ENCODE data around the gene SEMA3A. TPM values are rescaled to one million over a fixed set of nuclear protein-coding genes. Genes with fewer than 3 reads are reported as not detected.

Gene SEMA3A
- total and polyA plus RNA-seq, 2 donors (not counting 1 experiment from before 2014, with no cell fraction given): 45.2 to 60.8 TPM

DNA sequence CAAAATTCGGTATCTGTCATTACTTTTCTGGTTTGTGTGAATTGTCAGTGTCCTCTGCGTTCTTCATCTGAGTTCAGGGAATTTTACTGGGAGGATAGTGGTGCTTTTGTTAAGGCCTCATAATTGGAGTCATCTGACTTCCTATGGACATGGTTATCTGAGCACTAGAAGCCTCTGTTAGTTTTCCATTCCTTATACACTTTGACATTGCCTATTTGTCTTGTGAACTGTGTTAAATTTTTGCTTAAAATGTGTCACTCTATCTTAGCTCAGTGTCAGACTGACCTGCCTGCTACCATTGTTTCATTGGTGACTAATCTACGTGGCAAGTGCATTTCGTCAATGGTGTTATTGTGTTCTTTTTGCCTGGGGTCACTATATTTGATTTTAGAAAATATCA lies 253.3 kb downstream of the SEMA3A start:
- Histone ChIP-seq H3K9ac (ENCODE audit: insufficient read depth, low read length) (no peak overlapping the region), H4K20me1 (ENCODE audit: control insufficient read depth, extremely low read depth, insufficient read depth, low read length) (no peaks in the 10 kb centered on the region), H3K4me3 (replicated peaks in 1 of 4; ENCODE audit: control extremely low read depth in 1 of 4, insufficient read depth in 1 of 4, low read depth in 3 of 4, low read length in 4 of 4) (no peak overlapping the region), H2AFZ (ENCODE audit: low read length) (no peak overlapping the region), H3K9me3 (ENCODE audit: control insufficient read depth, insufficient read depth, low read depth, low read length) (no peaks in the 10 kb centered on the region), H3K27ac (ENCODE audit: insufficient read depth, low read length) (no peak overlapping the region), H3K4me1 (ENCODE audit: control insufficient read depth, extremely low read depth, insufficient read depth, low read length) (no peaks in the 10 kb centered on the region), H3K4me2 (ENCODE audit: extremely low read depth, insufficient read depth, low read length) (no peak overlapping the region), H3K27me3 (ENCODE audit: control insufficient read depth, insufficient read depth, low read length) (no peaks in the 10 kb centered on the region), H3K79me2 (ENCODE audit: control insufficient read depth, insufficient read depth, low read length) (no peaks in the 10 kb centered on the region), H3K36me3 (ENCODE audit: control insufficient read depth, insufficient read depth, low read length) (no peaks in the 10 kb centered on the region)
- TF ChIP-seq EZH2 (IDR thresholded peaks at IDR 0.05; ENCODE audit: low read length, missing control alignments): no peak
- TF ChIP-seq, protein P1, sequence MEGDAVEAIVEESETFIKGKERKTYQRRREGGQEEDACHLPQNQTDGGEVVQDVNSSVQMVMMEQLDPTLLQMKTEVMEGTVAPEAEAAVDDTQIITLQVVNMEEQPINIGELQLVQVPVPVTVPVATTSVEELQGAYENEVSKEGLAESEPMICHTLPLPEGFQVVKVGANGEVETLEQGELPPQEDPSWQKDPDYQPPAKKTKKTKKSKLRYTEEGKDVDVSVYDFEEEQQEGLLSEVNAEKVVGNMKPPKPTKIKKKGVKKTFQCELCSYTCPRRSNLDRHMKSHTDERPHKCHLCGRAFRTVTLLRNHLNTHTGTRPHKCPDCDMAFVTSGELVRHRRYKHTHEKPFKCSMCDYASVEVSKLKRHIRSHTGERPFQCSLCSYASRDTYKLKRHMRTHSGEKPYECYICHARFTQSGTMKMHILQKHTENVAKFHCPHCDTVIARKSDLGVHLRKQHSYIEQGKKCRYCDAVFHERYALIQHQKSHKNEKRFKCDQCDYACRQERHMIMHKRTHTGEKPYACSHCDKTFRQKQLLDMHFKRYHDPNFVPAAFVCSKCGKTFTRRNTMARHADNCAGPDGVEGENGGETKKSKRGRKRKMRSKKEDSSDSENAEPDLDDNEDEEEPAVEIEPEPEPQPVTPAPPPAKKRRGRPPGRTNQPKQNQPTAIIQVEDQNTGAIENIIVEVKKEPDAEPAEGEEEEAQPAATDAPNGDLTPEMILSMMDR (conservative IDR thresholded peaks at IDR 0.05 in 1 of 2, IDR thresholded peaks at IDR 0.05 in 1 of 2; ENCODE audit: low read depth in 1 of 2, low read length in 2 of 2): no peak
- DNase-seq (ENCODE audit: low read depth in 2 of 2): no peak

DNA sequence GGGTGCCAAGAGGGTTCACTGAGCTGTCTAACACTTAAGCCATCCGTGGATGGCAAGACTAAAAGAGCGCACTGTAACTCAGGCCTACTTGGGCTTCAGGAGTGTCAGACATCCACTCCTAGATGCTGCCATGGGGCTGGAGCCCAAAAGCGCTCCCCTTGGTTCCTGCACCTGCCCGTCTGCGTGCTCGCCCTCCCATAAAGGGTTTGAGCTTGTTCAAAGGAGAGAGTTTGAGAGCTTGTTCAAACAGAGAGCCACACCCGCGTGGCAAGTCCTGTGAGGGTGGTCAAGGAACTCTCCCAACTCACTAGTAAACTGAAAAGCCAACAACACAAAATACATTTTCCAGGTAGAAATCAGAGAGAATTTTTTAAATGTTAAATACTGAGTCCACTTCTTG lies 256.7 kb downstream of the SEMA3A start:
- Histone ChIP-seq H4K20me1 (ENCODE audit: control insufficient read depth, extremely low read depth, insufficient read depth, low read length) (no peaks in the 10 kb centered on the region), H3K4me2 (ENCODE audit: extremely low read depth, insufficient read depth, low read length) (no peak overlapping the region), H3K79me2 (ENCODE audit: control insufficient read depth, insufficient read depth, low read length) (no peaks in the 10 kb centered on the region), H3K4me3 (replicated peaks in 1 of 4; ENCODE audit: control extremely low read depth in 1 of 4, insufficient read depth in 1 of 4, low read depth in 3 of 4, low read length in 4 of 4) (no peak overlapping the region), H2AFZ (ENCODE audit: low read length) (no peak overlapping the region), H3K27ac (ENCODE audit: insufficient read depth, low read length) (no peak overlapping the region), H3K9me3 (ENCODE audit: control insufficient read depth, insufficient read depth, low read depth, low read length) (no peaks in the 10 kb centered on the region), H3K27me3 (ENCODE audit: control insufficient read depth, insufficient read depth, low read length) (no peaks in the 10 kb centered on the region), H3K36me3 (ENCODE audit: control insufficient read depth, insufficient read depth, low read length) (no peaks in the 10 kb centered on the region), H3K4me1 (ENCODE audit: control insufficient read depth, extremely low read depth, insufficient read depth, low read length) (no peaks in the 10 kb centered on the region), H3K9ac (ENCODE audit: insufficient read depth, low read length) (no peak overlapping the region)
- no peak for DNase-seq (ENCODE audit: low read depth in 2 of 2)
- TF ChIP-seq EZH2 (IDR thresholded peaks at IDR 0.05; ENCODE audit: low read length, missing control alignments): no peak
- TF ChIP-seq, protein P1 (conservative IDR thresholded peaks at IDR 0.05 in 1 of 2, IDR thresholded peaks at IDR 0.05 in 1 of 2; ENCODE audit: low read depth in 1 of 2, low read length in 2 of 2): no peak

DNA sequence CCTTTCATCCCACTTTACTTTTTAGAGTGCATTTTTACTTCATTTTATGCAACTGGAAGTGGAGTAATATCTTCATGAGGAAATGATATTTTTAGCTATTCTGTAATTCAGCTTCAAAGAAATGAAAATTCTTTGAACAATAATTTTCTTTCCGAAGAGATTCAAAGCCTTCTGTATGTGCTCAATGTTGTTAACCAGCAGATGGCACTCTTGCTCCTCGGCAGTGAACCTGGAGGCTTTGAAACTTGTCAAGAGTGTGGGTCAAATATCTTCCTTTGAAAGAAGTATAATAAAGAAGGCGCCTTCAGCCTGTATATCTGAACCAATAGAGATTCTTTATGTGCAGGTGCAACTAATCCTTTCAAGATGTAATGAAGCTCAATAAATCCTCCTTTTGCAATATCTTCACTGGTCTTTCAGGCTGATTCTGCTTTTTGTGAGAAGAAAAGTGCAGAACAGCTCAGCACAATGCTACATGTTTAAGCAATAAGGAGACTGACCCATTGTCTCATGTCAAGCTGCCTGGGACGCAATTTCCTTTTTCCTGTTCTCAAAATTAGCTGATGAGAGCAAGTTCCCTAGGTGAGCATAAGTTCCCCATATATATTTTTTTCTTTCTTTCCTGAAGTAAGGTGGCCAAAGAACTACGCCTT lies 258.4 kb downstream of the SEMA3A start:
- Histone ChIP-seq H3K36me3 (ENCODE audit: control insufficient read depth, insufficient read depth, low read length) (no peaks in the 10 kb centered on the region), H2AFZ (ENCODE audit: low read length) (no peak overlapping the region), H3K9me3 (ENCODE audit: control insufficient read depth, insufficient read depth, low read depth, low read length) (no peaks in the 10 kb centered on the region), H3K4me3 (replicated peaks in 1 of 4; ENCODE audit: control extremely low read depth in 1 of 4, insufficient read depth in 1 of 4, low read depth in 3 of 4, low read length in 4 of 4) (no peak overlapping the region), H3K27ac (ENCODE audit: insufficient read depth, low read length) (no peak overlapping the region), H3K79me2 (ENCODE audit: control insufficient read depth, insufficient read depth, low read length) (no peaks in the 10 kb centered on the region), H3K9ac (ENCODE audit: insufficient read depth, low read length) (no peak overlapping the region), H3K4me1 (ENCODE audit: control insufficient read depth, extremely low read depth, insufficient read depth, low read length) (no peaks in the 10 kb centered on the region), H3K4me2 (ENCODE audit: extremely low read depth, insufficient read depth, low read length) (no peak overlapping the region), H3K27me3 (ENCODE audit: control insufficient read depth, insufficient read depth, low read length) (no peaks in the 10 kb centered on the region), H4K20me1 (ENCODE audit: control insufficient read depth, extremely low read depth, insufficient read depth, low read length) (no peaks in the 10 kb centered on the region)
- no peak for TF ChIP-seq EZH2 (IDR thresholded peaks at IDR 0.05; ENCODE audit: low read length, missing control alignments)
- TF ChIP-seq, protein P1 (conservative IDR thresholded peaks at IDR 0.05 in 1 of 2, IDR thresholded peaks at IDR 0.05 in 1 of 2; ENCODE audit: low read depth in 1 of 2, low read length in 2 of 2): peak; percentile 93 to 98
- DNase-seq (ENCODE audit: low read depth in 2 of 2): peak; percentile 62 to 88
